Tibial nerve (tissue), 4 donors: ENCODE data around the gene NACC1. TPM values are rescaled to one million over a fixed set of nuclear protein-coding genes. Genes with fewer than 3 reads are reported as not detected.

Experiments used
- DNase-seq, 2 donors: peaks; one replicate each; pipeline ENCODE4 v3.0.0-alpha.2; 2019; ENCODE audit warnings: low spot score in 2 of 2
- H3K27ac ChIP-seq, 4 donors: fragments of 200-600 bp; sonication (generic) in 3 of 4; one replicate each; pipeline ENCODE4 v1.5.1; 2017 to 2019; ENCODE audit warnings: mild to moderate bottlenecking in 1 of 4
- H3K27me3 ChIP-seq, 2 donors: fragments of 200-600 bp; sonication (generic) in 1 of 2; one replicate each; pipeline versions ENCODE4 v1.5.1 to v1.6.0; 2017 to 2019
- H3K36me3 ChIP-seq, 3 donors: fragments of 200-600 bp; sonication (generic); one replicate each; pipeline ENCODE4 v1.5.1; 2018 to 2019
- H3K4me1 ChIP-seq, 4 donors: fragments of 200-600 bp; sonication (generic) in 3 of 4; one replicate each; pipeline ENCODE4 v1.5.1; 2017 to 2019
- H3K4me3 ChIP-seq, 4 donors: fragments of 200-600 bp; sonication (generic) in 3 of 4; one replicate each; pipeline ENCODE4 v1.5.1; 2017 to 2019; ENCODE audit warnings: mild to moderate bottlenecking in 1 of 4, moderate library complexity in 1 of 4
- H3K9me3 ChIP-seq, 4 donors: fragments of 200-600 bp; sonication (generic) in 3 of 4; one replicate each; pipeline ENCODE4 v1.5.1; 2017 to 2019
- CTCF ChIP-seq, 5 experiments: fragments of 200-600 bp in 3 of 5; fragments of 450-650 bp in 2 of 5; sonication (generic) in 3 of 5; IDR thresholded peaks; one replicate each; pipeline ENCODE4 v1.5.1; 2016 to 2019; ENCODE audit warnings: antibody characterized with exemption in 5 of 5, mild to moderate bottlenecking in 3 of 5, moderate library complexity in 2 of 5
- EP300 ChIP-seq, 2 donors: sonication (generic); formaldehyde crosslinking; IDR thresholded peaks; one replicate each; pipeline ENCODE4 v1.6.1; 2017; ENCODE audit warnings: antibody characterized with exemption in 2 of 2, mild to moderate bottlenecking in 1 of 2
- POLR2A ChIP-seq, 2 donors: fragments of 450-650 bp; IDR thresholded peaks; one replicate each; pipeline ENCODE4 v1.6.1; 2017; ENCODE audit warnings: antibody characterized with exemption in 2 of 2, mild to moderate bottlenecking in 2 of 2, moderate library complexity in 2 of 2
- WGBS, 2 donors: methylation state at CpG; one replicate each; pipeline ENCODE4 v1.1.5; 2018; 5-methylcytosine and 5-hydroxymethylcytosine counted together
- total RNA-seq, 4 donors: library from RNA; depleted of rRNA; stranded (reverse); fragments of >200 nt; gene quantifications; one replicate each; pipeline ENCODE4 v1.1.0, GENCODE V29; 2016

The NACC1 gene
- total RNA-seq, 4 donors from 2014 or later = 15.3 to 37.1 (median 25.8) TPM

GRCh38 chr19:13127811-13128575, 9.9 kb downstream of the NACC1 start:
- Histone ChIP-seq H3K36me3 (peaks cover 0 to 8% (median 0%) of the 10 kb centered on the region in 3 donors), H3K4me3 (no peak overlapping the region), H3K4me1 (peaks cover 0 to 5% (median 0%) of the 10 kb centered on the region in 4 donors), H3K27me3 (no peaks in the 10 kb centered on the region), H3K9me3 (no peaks in the 10 kb centered on the region), H3K27ac (no peak overlapping the region)
- DNase-seq = no peak
- TF ChIP-seq EP300 (IDR thresholded peaks at IDR 0.05) (no peak), POLR2A (IDR thresholded peaks at IDR 0.05) (no peak), CTCF (IDR thresholded peaks at IDR 0.05) (no peak)
- WGBS, 2 donors = 77 to 90% methylated on average over 5 to 6 of the region's 6 CpGs

GRCh38 chr19:13128583-13128982, 10.5 kb downstream of the NACC1 start:
- no peak overlapping the region for H3K27ac ChIP-seq
- H3K4me1 ChIP-seq = peaks cover 0 to 5% (median 0%) of the 10 kb centered on the region in 4 donors
- peaks cover 0 to 8% (median 0%) of the 10 kb centered on the region in 3 donors for H3K36me3 ChIP-seq
- no peak for DNase-seq
- H3K4me3 ChIP-seq = no peak overlapping the region
- no peak for TF ChIP-seq CTCF (IDR thresholded peaks at IDR 0.05)
- TF ChIP-seq POLR2A (IDR thresholded peaks at IDR 0.05) = no peak
- no peak for TF ChIP-seq EP300 (IDR thresholded peaks at IDR 0.05)
- WGBS, 2 donors = 43 to 80% methylated on average over 1 of the region's 1 CpG
- H3K9me3 ChIP-seq = no peaks in the 10 kb centered on the region
- H3K27me3 ChIP-seq = no peaks in the 10 kb centered on the region

- DNase-seq = no peak
- Histone ChIP-seq H3K36me3 (peaks cover 0 to 8% (median 0%) of the 10 kb centered on the region in 3 donors), H3K4me3 (no peak overlapping the region), H3K27me3 (no peaks in the 10 kb centered on the region), H3K27ac (no peak overlapping the region), H3K4me1 (peaks cover 0 to 5% (median 0%) of the 10 kb centered on the region in 4 donors), H3K9me3 (no peaks in the 10 kb centered on the region)
- WGBS, 2 donors = 91 to 98% methylated on average over 6 to 8 of the region's 9 CpGs
- no peak for TF ChIP-seq CTCF (IDR thresholded peaks at IDR 0.05)
- no peak for TF ChIP-seq EP300 (IDR thresholded peaks at IDR 0.05)
- no peak for TF ChIP-seq POLR2A (IDR thresholded peaks at IDR 0.05)
Measured at GRCh38 chr19:13129384-13129783, 11.3 kb downstream of the NACC1 start.

GRCh38 chr19:13130886-13131490, 12.9 kb downstream of the NACC1 start:
- H3K27ac ChIP-seq = no peak overlapping the region
- no peaks in the 10 kb centered on the region for H3K27me3 ChIP-seq
- peaks cover 0 to 5% (median 0%) of the 10 kb centered on the region in 4 donors for H3K4me1 ChIP-seq
- no peaks in the 10 kb centered on the region for H3K9me3 ChIP-seq
- WGBS, 2 donors = 92 to 97% methylated on average over 3 of the region's 3 CpGs
- no peak for TF ChIP-seq EP300 (IDR thresholded peaks at IDR 0.05)
- no peak for TF ChIP-seq POLR2A (IDR thresholded peaks at IDR 0.05)
- no peak for TF ChIP-seq CTCF (IDR thresholded peaks at IDR 0.05)
- no peak overlapping the region for H3K4me3 ChIP-seq
- DNase-seq = no peak
- H3K36me3 ChIP-seq = peaks cover 0 to 24% (median 0%) of the 10 kb centered on the region in 3 donors
